HG03025 (cell line): Measurements from ENCODE around the gene GALR2.
"Not testable (repeated sequence)": the region's sequence is repeated elsewhere in the genome, so short reads cannot be mapped to it uniquely, and the experiment has no call there.

Experiments
- ATAC-seq: cut with Tn5 transposase; IDR thresholded peaks from one replicate; pipeline ENCODE4 v1.9.1; 2021; ENCODE audit warnings: mild to moderate bottlenecking, moderate library complexity; ENCODE audit not compliant: unreplicated experiment, low FRiP score

GALR2 gene

GRCh38 chr17:76049836-76050537 is 24.6 kb upstream of the GALR2 start:
- no peak for ATAC-seq

GRCh38 chr17:76050538-76051467 is 23.8 kb upstream of the GALR2 start:
- no peak for ATAC-seq

GRCh38 chr17:76051561-76051960 is 23.0 kb upstream of the GALR2 start:
- ATAC-seq, result no peak

GRCh38 chr17:76053246-76054111 is 21.1 kb upstream of the GALR2 start:
- no peak for ATAC-seq

GRCh38 chr17:76054112-76054476 is 20.5 kb upstream of the GALR2 start:
- ATAC-seq, result no peak

GRCh38 chr17:76056882-76057281 is 17.7 kb upstream of the GALR2 start:
- no peak for ATAC-seq

GRCh38 chr17:76058264-76058663 is 16.3 kb upstream of the GALR2 start:
- ATAC-seq, result not testable (repeated sequence)

- ATAC-seq, result no peak
Observed at GRCh38 chr17:76063875-76064546, 10.6 kb upstream of the GALR2 start.

- ATAC-seq, result no peak
Observed at GRCh38 chr17:76065775-76066174, 8.8 kb upstream of the GALR2 start.

- ATAC-seq, result peak; percentile 8
Observed at GRCh38 chr17:76071531-76072147, 2.9 kb upstream of the GALR2 start.

- peak; percentile 61 for ATAC-seq
Observed at GRCh38 chr17:76072148-76072858, 2.3 kb upstream of the GALR2 start, which contains the start of gene SRP68. SRP68 (minus strand) TSS chr17:76072517; CDS start chr17:76072491, 26 bp downstream.

GRCh38 chr17:76075364-76076145 is 974 bp downstream of the GALR2 start:
- ATAC-seq, result no peak

GRCh38 chr17:76076146-76076764 is 1.7 kb downstream of the GALR2 start:
- ATAC-seq, result no peak

GRCh38 chr17:76076765-76077583 is 2.4 kb downstream of the GALR2 start:
- ATAC-seq, result no peak

- ATAC-seq, result no peak
Observed at GRCh38 chr17:76077584-76078110, 3.1 kb downstream of the GALR2 start.

- ATAC-seq, result not testable (repeated sequence)
Observed at GRCh38 chr17:76078370-76078769, 3.8 kb downstream of the GALR2 start.
